GM18870 (cell line): Measurements from ENCODE around the gene FARP2.

Experiments
- ATAC-seq: cut with Tn5 transposase; IDR thresholded peaks from one replicate; pipeline ENCODE4 v1.9.1; 2021; ENCODE audit warnings: moderate library complexity; ENCODE audit not compliant: unreplicated experiment

The FARP2 gene

GRCh38 chr2:241485172-241485911 is 129.3 kb downstream of the FARP2 start:
- ATAC-seq, result no peak

GRCh38 chr2:241489088-241489487 is 133.0 kb downstream of the FARP2 start:
- no peak for ATAC-seq

GRCh38 chr2:241489733-241490680 is 133.9 kb downstream of the FARP2 start:
- no peak for ATAC-seq

GRCh38 chr2:241490825-241491506 is 134.9 kb downstream of the FARP2 start:
- no peak for ATAC-seq

GRCh38 chr2:241491549-241492173 is 135.6 kb downstream of the FARP2 start:
- no peak for ATAC-seq

GRCh38 chr2:241492174-241492565 is 136.1 kb downstream of the FARP2 start:
- no peak for ATAC-seq

- no peak for ATAC-seq
These were observed 137.0 kb downstream of the FARP2 start for GRCh38 chr2:241493092-241493491.

GRCh38 chr2:241494311-241494908 is 138.3 kb downstream of the FARP2 start:
- no peak for ATAC-seq

- ATAC-seq, result no peak
These were observed 139.3 kb downstream of the FARP2 start for GRCh38 chr2:241495172-241496002.

GRCh38 chr2:241496003-241496707 is 140.1 kb downstream of the FARP2 start:
- ATAC-seq, result no peak

GRCh38 chr2:241496904-241497877 is 141.1 kb downstream of the FARP2 start:
- ATAC-seq, result no peak

- no peak for ATAC-seq
These were observed 142.3 kb downstream of the FARP2 start for GRCh38 chr2:241498115-241499070.

GRCh38 chr2:241499146-241499965 is 143.3 kb downstream of the FARP2 start:
- no peak for ATAC-seq

GRCh38 chr2:241500016-241500415 is 143.9 kb downstream of the FARP2 start:
- no peak for ATAC-seq

GRCh38 chr2:241500431-241500975 is 144.4 kb downstream of the FARP2 start:
- no peak for ATAC-seq

GRCh38 chr2:241501099-241501541 is 145.0 kb downstream of the FARP2 start:
- ATAC-seq, result no peak
